H9 (cell line): ENCODE results near the gene HNRNPF. TPM values are rescaled to one million over a fixed set of nuclear protein-coding genes. Genes with fewer than 3 reads are reported as not detected.

Source experiments
- DNase-seq: peaks from one replicate; pipeline ENCODE4 v3.0.0-alpha.2; 2017
- H2AFZ ChIP-seq: one replicate; pipeline ENCODE4 v1.6.1; 2013; ENCODE audit warnings: mild to moderate bottlenecking, low read length, control low read depth, moderate library complexity
- H2AK5ac ChIP-seq: 2 replicates; pipeline ENCODE4 v1.6.1; 2013; ENCODE audit warnings: low read length, control low read depth, mixed read lengths; ENCODE audit not compliant: insufficient read length
- H2BK120ac ChIP-seq: one replicate; pipeline ENCODE4 v1.6.1; 2013; ENCODE audit warnings: low read depth, mild to moderate bottlenecking, low read length, control low read depth, inconsistent platforms; ENCODE audit not compliant: poor library complexity, severe bottlenecking
- H2BK12ac ChIP-seq: 2 replicates; pipeline ENCODE4 v1.6.1; 2013; ENCODE audit warnings: low read length, control low read depth, mixed read lengths, low read depth; ENCODE audit not compliant: insufficient read length
- H2BK15ac ChIP-seq: 2 replicates; pipeline ENCODE4 v1.6.1; 2013; ENCODE audit warnings: low read depth, low read length, control low read depth
- H2BK20ac ChIP-seq: one replicate; pipeline ENCODE4 v1.6.1; 2013; ENCODE audit warnings: low read depth, mild to moderate bottlenecking, low read length, control low read depth, inconsistent platforms; ENCODE audit not compliant: poor library complexity, severe bottlenecking
- H2BK5ac ChIP-seq: 2 replicates; pipeline ENCODE4 v1.6.1; 2013; ENCODE audit warnings: low read length, control low read depth, mixed read lengths; ENCODE audit not compliant: insufficient read length
- H3K14ac ChIP-seq: 2 replicates; pipeline ENCODE4 v1.6.1; 2013; ENCODE audit warnings: low read length, control low read depth; ENCODE audit not compliant: insufficient read depth
- H3K18ac ChIP-seq: 2 replicates; pipeline ENCODE4 v1.6.1; 2013; ENCODE audit warnings: low read depth, mild to moderate bottlenecking, mixed read lengths, low read length, control low read depth; ENCODE audit not compliant: insufficient read length
- H3K23ac ChIP-seq: 2 replicates; pipeline ENCODE4 v1.6.1; 2013; ENCODE audit warnings: low read length, control low read depth, mixed read lengths, low read depth; ENCODE audit not compliant: insufficient read length
- H3K23me2 ChIP-seq: 2 replicates; pipeline ENCODE4 v1.6.1; 2013; ENCODE audit warnings: low read depth, mild to moderate bottlenecking, mixed read lengths, low read length, control low read depth; ENCODE audit not compliant: insufficient read length, poor library complexity, severe bottlenecking
- H3K27ac ChIP-seq: 2 replicates; pipeline ENCODE4 v1.5.1; 2013; ENCODE audit warnings: low read length, control low read depth, mixed read lengths, low read depth; ENCODE audit not compliant: insufficient read length
- H3K27me3 ChIP-seq: 2 replicates; pipeline ENCODE4 v1.6.1; 2013; ENCODE audit warnings: low read length, control low read depth, inconsistent platforms; ENCODE audit not compliant: insufficient read depth
- H3K4ac ChIP-seq: 2 replicates; pipeline ENCODE4 v1.6.1; 2013; ENCODE audit warnings: low read depth, mild to moderate bottlenecking, control low read depth, inconsistent platforms, low read length, moderate library complexity
- H3K4me1 ChIP-seq: 2 replicates; pipeline ENCODE4 v1.6.1; 2013; ENCODE audit warnings: low read length, control low read depth, inconsistent platforms; ENCODE audit not compliant: insufficient read depth
- H3K4me2 ChIP-seq: 2 replicates; pipeline ENCODE4 v1.6.1; 2013; ENCODE audit warnings: low read length, control low read depth, mixed read lengths; ENCODE audit not compliant: insufficient read length, insufficient read depth
- H3K56ac ChIP-seq: 2 replicates; pipeline ENCODE4 v1.6.1; 2013; ENCODE audit warnings: low read depth, mild to moderate bottlenecking, mixed read lengths, low read length, control low read depth; ENCODE audit not compliant: insufficient read length
- H3K79me1 ChIP-seq: 2 replicates; pipeline ENCODE4 v1.6.1; 2013; ENCODE audit warnings: low read depth, mild to moderate bottlenecking, moderate library complexity, low read length, control low read depth, inconsistent platforms; ENCODE audit not compliant: insufficient read depth, poor library complexity, severe bottlenecking
- H3K79me2 ChIP-seq: 2 replicates; pipeline ENCODE4 v1.6.1; 2013; ENCODE audit warnings: low read length, control low read depth, inconsistent platforms; ENCODE audit not compliant: insufficient read depth
- H3K9ac ChIP-seq: 2 replicates; pipeline ENCODE4 v1.6.1; 2013; ENCODE audit warnings: low read length, control low read depth, mixed read lengths; ENCODE audit not compliant: insufficient read length; ENCODE audit errors: extremely low read depth
- H3K9me3 ChIP-seq: one replicate; pipeline ENCODE4 v1.6.1; 2013; ENCODE audit warnings: low read depth, low read length, inconsistent platforms; ENCODE audit not compliant: control insufficient read depth
- H3T11ph ChIP-seq: one replicate; pipeline ENCODE4 v1.6.1; 2013; ENCODE audit warnings: mild to moderate bottlenecking, low read length, control low read depth, inconsistent platforms
- H4K20me1 ChIP-seq: one replicate; pipeline ENCODE4 v1.6.1; 2013; ENCODE audit not compliant: control insufficient read depth, insufficient read length, insufficient read depth
- H4K5ac ChIP-seq: 2 replicates; pipeline ENCODE4 v1.6.1; 2013; ENCODE audit warnings: low read depth, mild to moderate bottlenecking, mixed read lengths, low read length, control low read depth; ENCODE audit not compliant: insufficient read length
- H4K8ac ChIP-seq: replicated peaks from 2 replicates; pipeline ENCODE4 v1.6.1; 2013; ENCODE audit warnings: low read length, control low read depth, mixed read lengths, low read depth; ENCODE audit not compliant: insufficient read length
- H4K91ac ChIP-seq: 2 replicates; pipeline ENCODE4 v1.6.1; 2013; ENCODE audit warnings: low read depth, mild to moderate bottlenecking, moderate library complexity, mixed read lengths, low read length, control low read depth; ENCODE audit not compliant: insufficient read length
- H3K27ac Mint-ChIP-seq, 3 experiments: 2 replicates in 2 of 3; 3 replicates in 1 of 3; pipeline ENCODE4 v1.8.0; 2020 to 2021; ENCODE audit warnings: mixed read lengths in 3 of 3, mild to moderate bottlenecking in 1 of 3, moderate library complexity in 1 of 3
- H3K27me3 Mint-ChIP-seq: 2 replicates; pipeline ENCODE4 v1.8.0; 2021; ENCODE audit warnings: low read depth, mild to moderate bottlenecking, moderate library complexity, mixed read lengths
- H3K36me3 Mint-ChIP-seq, 3 experiments: 2 replicates in 2 of 3; 3 replicates in 1 of 3; pipeline ENCODE4 v1.8.0; 2020 to 2021; ENCODE audit warnings: low read depth in 3 of 3, mixed read lengths in 3 of 3; ENCODE audit not compliant: insufficient read depth in 1 of 3
- H3K4me1 Mint-ChIP-seq, 2 experiments: 2 replicates each; pipeline ENCODE4 v1.8.0; 2020; ENCODE audit warnings: mixed read lengths in 2 of 2
- H3K4me3 Mint-ChIP-seq, 2 experiments: 2 replicates in 1 of 2; 3 replicates in 1 of 2; pipeline ENCODE4 v1.8.0; 2020 to 2021; ENCODE audit warnings: mild to moderate bottlenecking in 2 of 2, mixed read lengths in 2 of 2, moderate library complexity in 1 of 2
- H3K9me3 Mint-ChIP-seq, 2 experiments: 2 replicates in 1 of 2; 3 replicates in 1 of 2; pipeline ENCODE4 v1.8.0; 2020; ENCODE audit warnings: mild to moderate bottlenecking in 2 of 2, mixed read lengths in 2 of 2, moderate library complexity in 1 of 2
- WGBS: extraction: QIAGEN DNeasy Blood & Tissue Kit; methylation state at CpG from one replicate; pipeline ENCODE4 v1.1.7; 2013; ENCODE audit warnings: missing lambda C conversion rate, low lambda C conversion rate, mixed read lengths; ENCODE audit not compliant: insufficient read length; ENCODE audit errors: extremely low coverage; 5-methylcytosine and 5-hydroxymethylcytosine counted together
- total RNA-seq: library from RNA; stranded (reverse); gene quantifications from 2 replicates; pipeline ENCODE4 v1.2.1, GENCODE V29; 2021
- TF ChIP-seq, protein P1 (sequence below): fragments of 200-600 bp; sonication (generic); conservative IDR thresholded peaks from 3 replicates; pipeline ENCODE4 v1.8.0; 2021; ENCODE audit warnings: antibody characterized with exemption, mild to moderate bottlenecking

Gene HNRNPF
- total RNA-seq, 1 experiment from 2014 or later = 411 TPM

DNA sequence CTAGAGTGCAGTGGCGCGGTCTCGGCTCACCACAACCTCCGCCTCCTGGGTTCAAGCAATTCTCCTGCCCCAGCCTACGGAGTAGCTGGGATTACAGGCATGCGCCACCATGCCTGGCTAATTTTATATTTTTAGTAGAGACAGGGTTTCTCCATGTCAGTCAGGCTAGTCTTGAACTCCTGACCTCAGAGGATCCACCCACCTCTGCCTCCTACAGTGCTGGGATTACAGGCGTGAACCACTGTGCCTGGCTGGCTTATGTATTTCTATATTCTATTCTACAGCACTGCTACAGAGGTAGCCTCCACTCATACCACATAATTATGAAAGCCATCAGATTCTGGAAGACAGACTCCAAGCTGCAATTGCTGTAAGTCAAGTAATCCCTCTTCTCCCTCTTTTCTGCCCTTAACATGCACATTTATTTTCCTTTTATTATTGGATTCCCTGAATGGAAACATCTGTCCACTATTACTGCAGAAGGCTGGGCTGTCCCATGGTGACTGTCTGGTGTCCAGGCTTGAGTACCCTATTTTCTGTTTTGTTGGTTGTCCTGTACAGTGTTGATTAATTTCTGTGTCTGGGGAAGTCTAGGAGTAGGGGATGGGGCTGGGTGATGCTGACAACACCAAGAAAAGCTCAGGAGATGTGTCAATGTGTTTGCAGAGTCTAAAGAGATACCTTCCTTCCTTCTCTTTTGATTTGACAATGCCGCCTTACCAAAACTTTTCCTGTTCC is 22.1 kb upstream of the HNRNPF start:
- TF ChIP-seq, protein P1, sequence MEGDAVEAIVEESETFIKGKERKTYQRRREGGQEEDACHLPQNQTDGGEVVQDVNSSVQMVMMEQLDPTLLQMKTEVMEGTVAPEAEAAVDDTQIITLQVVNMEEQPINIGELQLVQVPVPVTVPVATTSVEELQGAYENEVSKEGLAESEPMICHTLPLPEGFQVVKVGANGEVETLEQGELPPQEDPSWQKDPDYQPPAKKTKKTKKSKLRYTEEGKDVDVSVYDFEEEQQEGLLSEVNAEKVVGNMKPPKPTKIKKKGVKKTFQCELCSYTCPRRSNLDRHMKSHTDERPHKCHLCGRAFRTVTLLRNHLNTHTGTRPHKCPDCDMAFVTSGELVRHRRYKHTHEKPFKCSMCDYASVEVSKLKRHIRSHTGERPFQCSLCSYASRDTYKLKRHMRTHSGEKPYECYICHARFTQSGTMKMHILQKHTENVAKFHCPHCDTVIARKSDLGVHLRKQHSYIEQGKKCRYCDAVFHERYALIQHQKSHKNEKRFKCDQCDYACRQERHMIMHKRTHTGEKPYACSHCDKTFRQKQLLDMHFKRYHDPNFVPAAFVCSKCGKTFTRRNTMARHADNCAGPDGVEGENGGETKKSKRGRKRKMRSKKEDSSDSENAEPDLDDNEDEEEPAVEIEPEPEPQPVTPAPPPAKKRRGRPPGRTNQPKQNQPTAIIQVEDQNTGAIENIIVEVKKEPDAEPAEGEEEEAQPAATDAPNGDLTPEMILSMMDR = no peak
- Mint-ChIP-seq H3K36me3 (peaks cover 0 to 3% (median 2%) of the 10 kb centered on the region in 3 experiments; a peak in 3 of 7 replicates), H3K4me1 (peaks cover under 1 to 2% of the 10 kb centered on the region in 2 experiments; a peak in 1 of 4 replicates), H3K9me3 (no peaks in the 10 kb centered on the region), H3K27ac (no peak overlapping the region), H3K27me3 (no peaks in the 10 kb centered on the region; the same call in 1 of the 2 replicates), H3K4me3 (no peak overlapping the region)
- no peak overlapping the region for H2BK15ac ChIP-seq
- H3K23ac ChIP-seq = no peak overlapping the region
- no peak overlapping the region for H3T11ph ChIP-seq
- no peak overlapping the region for H2BK120ac ChIP-seq
- no peak overlapping the region for H4K8ac ChIP-seq
- H3K56ac ChIP-seq = no peak overlapping the region
- WGBS = no CpG with 5 or more reads among the region's 8 CpGs
- no peak overlapping the region for H2AFZ ChIP-seq
- DNase-seq = no peak
- no peak overlapping the region for H4K5ac ChIP-seq
- no peak overlapping the region for H2BK5ac ChIP-seq
- no peak overlapping the region for H3K4ac ChIP-seq
- no peak overlapping the region for H3K9ac ChIP-seq
- H4K20me1 ChIP-seq = no peaks in the 10 kb centered on the region
- H3K4me2 ChIP-seq = no peak overlapping the region
- H3K23me2 ChIP-seq = peaks cover 1% of the 10 kb centered on the region
- no peak overlapping the region for H2AK5ac ChIP-seq
- no peak overlapping the region for H3K27ac ChIP-seq
- H2BK12ac ChIP-seq = no peak overlapping the region
- H3K79me1 ChIP-seq = no peaks in the 10 kb centered on the region
- no peak overlapping the region for H3K18ac ChIP-seq
- H3K14ac ChIP-seq = no peak overlapping the region
- H2BK20ac ChIP-seq = no peak overlapping the region
- no peaks in the 10 kb centered on the region for H3K4me1 ChIP-seq
- H4K91ac ChIP-seq = no peak overlapping the region
- H3K27me3 ChIP-seq = no peaks in the 10 kb centered on the region
- no peaks in the 10 kb centered on the region for H3K79me2 ChIP-seq
- H3K9me3 ChIP-seq = no peaks in the 10 kb centered on the region
